HEK293 (cell line): ENCODE results near the gene MADD.
"Not testable (repeated sequence)": the region's sequence is repeated elsewhere in the genome, so short reads cannot be mapped to it uniquely, and the experiment has no call there.

Experiments
- CTCF ChIA-PET: fragments of 350-600 bp; formaldehyde crosslinking; extraction: SDS; loops from one replicate; lab custom pipeline; 2021; ENCODE audit warnings: antibody characterized with exemption; lab: Yijun Ruan, JAX
- POLR2A ChIA-PET: fragments of 300-600 bp; formaldehyde crosslinking; extraction: SDS; loops from one replicate; lab custom pipeline; 2020; ENCODE audit warnings: antibody characterized with exemption, inconsistent platforms; lab: Yijun Ruan, JAX
- H3K27ac ChIP-seq: fragments of 200-500 bp; sonication (Bioruptor generic); 2 replicates; pipeline ENCODE4 v1.5.1; 2014; ENCODE audit warnings: low read depth, low read length, control low read depth, inconsistent platforms; ENCODE audit errors: extremely low read depth
- H3K36me3 ChIP-seq, 2 experiments: fragments of 200-500 bp in 1 of 2; sonication (Bioruptor generic) in 1 of 2; 1 replicate in 1 of 2; 2 replicates in 1 of 2; pipeline ENCODE4 v1.5.1; 2014 to 2017; ENCODE audit warnings: inconsistent platforms in 2 of 2, low read length in 2 of 2; ENCODE audit not compliant: control insufficient read depth in 2 of 2, insufficient read depth in 1 of 2
- H3K4me1 ChIP-seq: fragments of 200-500 bp; sonication (Bioruptor generic); 2 replicates; pipeline ENCODE4 v1.5.1; 2014; ENCODE audit warnings: mild to moderate bottlenecking, low read length, inconsistent platforms; ENCODE audit not compliant: control insufficient read depth, insufficient read depth
- H3K4me3 ChIP-seq: 2 replicates; pipeline ENCODE4 v1.5.1; 2011; ENCODE audit warnings: low read depth, mild to moderate bottlenecking, control low read depth, low read length, moderate library complexity
- H3K9me3 ChIP-seq: fragments of 200-500 bp; sonication (Bioruptor generic); 2 replicates; pipeline ENCODE4 v1.5.1; 2014; ENCODE audit warnings: low read depth, low read length, inconsistent platforms; ENCODE audit not compliant: control insufficient read depth, insufficient read depth
- EGR2 ChIP-seq: fragments of 450-650 bp; formaldehyde crosslinking; IDR thresholded peaks from 2 replicates; pipeline ENCODE4 v1.5.1; 2016; ENCODE audit warnings: low read depth, missing biosample characterization, missing genetic modification characterization
- GLI4 ChIP-seq: fragments of 450-650 bp; formaldehyde crosslinking; IDR thresholded peaks from 2 replicates; pipeline ENCODE4 v1.5.1; 2016; ENCODE audit warnings: missing biosample characterization, missing genetic modification characterization
- KLF7 ChIP-seq: fragments of 450-650 bp; formaldehyde crosslinking; IDR thresholded peaks from 2 replicates; pipeline ENCODE4 v1.5.1; 2016; ENCODE audit warnings: missing biosample characterization, missing genetic modification characterization, borderline replicate concordance
- WT1 ChIP-seq: fragments of 450-650 bp; formaldehyde crosslinking; IDR thresholded peaks from 2 replicates; pipeline ENCODE4 v1.5.1; 2016; ENCODE audit warnings: missing biosample characterization, missing genetic modification characterization
- ZBTB7A ChIP-seq: fragments of 450-650 bp; formaldehyde crosslinking; IDR thresholded peaks from 2 replicates; pipeline ENCODE4 v1.5.1; 2016; ENCODE audit warnings: low read depth, missing biosample characterization, missing genetic modification characterization
- ZFHX2 ChIP-seq: fragments of 450-650 bp; formaldehyde crosslinking; conservative IDR thresholded peaks from 2 replicates; pipeline ENCODE4 v1.5.1; 2016; ENCODE audit warnings: missing biosample characterization, missing genetic modification characterization
- ZNF19 ChIP-seq: fragments of 450-650 bp; formaldehyde crosslinking; IDR thresholded peaks from 2 replicates; pipeline ENCODE4; 2016; ENCODE audit warnings: missing biosample characterization, missing genetic modification characterization, low read depth
- ZNF202 ChIP-seq: fragments of 450-650 bp; formaldehyde crosslinking; IDR thresholded peaks from 2 replicates; pipeline ENCODE4 v1.5.1; 2016; ENCODE audit warnings: missing biosample characterization, missing genetic modification characterization, borderline replicate concordance
- ZNF266 ChIP-seq: fragments of 450-650 bp; formaldehyde crosslinking; IDR thresholded peaks from 2 replicates; pipeline ENCODE4 v1.5.1; 2016; ENCODE audit warnings: missing biosample characterization, missing genetic modification characterization, low read depth
- ZNF366 ChIP-seq: fragments of 450-650 bp; formaldehyde crosslinking; conservative IDR thresholded peaks from 2 replicates; pipeline ENCODE4 v1.5.1; 2016; ENCODE audit warnings: missing biosample characterization, missing genetic modification characterization
- ZNF433 ChIP-seq: fragments of 450-650 bp; formaldehyde crosslinking; IDR thresholded peaks from 2 replicates; pipeline ENCODE4 v1.5.1; 2016; ENCODE audit warnings: missing biosample characterization, missing genetic modification characterization, low read depth
- ZNF473 ChIP-seq: fragments of 450-650 bp; formaldehyde crosslinking; IDR thresholded peaks from 2 replicates; pipeline ENCODE4 v1.5.1; 2017; ENCODE audit warnings: missing biosample characterization, missing genetic modification characterization
- ZNF529 ChIP-seq: fragments of 450-650 bp; formaldehyde crosslinking; IDR thresholded peaks from 2 replicates; pipeline ENCODE4 v1.5.1; 2017; ENCODE audit warnings: missing genetic modification characterization, missing biosample characterization; ENCODE audit not compliant: insufficient replicate concordance
- ZNF549 ChIP-seq: fragments of 450-650 bp; IDR thresholded peaks from 2 replicates; pipeline ENCODE4 v1.5.1; 2018; ENCODE audit warnings: missing biosample characterization, missing genetic modification characterization, mild to moderate bottlenecking, inconsistent platforms, moderate library complexity
- ZNF580 ChIP-seq: fragments of 450-650 bp; formaldehyde crosslinking; IDR thresholded peaks from 2 replicates; pipeline ENCODE4 v1.5.1; 2016; ENCODE audit warnings: missing biosample characterization, missing genetic modification characterization
- ZNF768 ChIP-seq: fragments of 450-650 bp; formaldehyde crosslinking; IDR thresholded peaks from 2 replicates; pipeline ENCODE4 v1.5.1; 2018; ENCODE audit warnings: missing biosample characterization, mild to moderate bottlenecking, missing genetic modification characterization
- TF ChIP-seq, protein P1 (sequence below): fragments of 450-650 bp; formaldehyde crosslinking; IDR thresholded peaks from 2 replicates; pipeline ENCODE4 v1.5.1; 2016; ENCODE audit warnings: missing biosample characterization, missing genetic modification characterization
- TF ChIP-seq, protein P2 (sequence below): sonication (generic); formaldehyde crosslinking; IDR thresholded peaks from 2 replicates; pipeline ENCODE4 v1.8.1; 2022; ENCODE audit warnings: mild to moderate bottlenecking, moderate library complexity, missing genetic modification reagents
- TF ChIP-seq, protein P3 (sequence below): fragments of 450-650 bp; formaldehyde crosslinking; IDR thresholded peaks from 2 replicates; pipeline ENCODE4 v1.5.1; 2016; ENCODE audit warnings: missing biosample characterization, missing genetic modification characterization

MADD gene

DNA sequence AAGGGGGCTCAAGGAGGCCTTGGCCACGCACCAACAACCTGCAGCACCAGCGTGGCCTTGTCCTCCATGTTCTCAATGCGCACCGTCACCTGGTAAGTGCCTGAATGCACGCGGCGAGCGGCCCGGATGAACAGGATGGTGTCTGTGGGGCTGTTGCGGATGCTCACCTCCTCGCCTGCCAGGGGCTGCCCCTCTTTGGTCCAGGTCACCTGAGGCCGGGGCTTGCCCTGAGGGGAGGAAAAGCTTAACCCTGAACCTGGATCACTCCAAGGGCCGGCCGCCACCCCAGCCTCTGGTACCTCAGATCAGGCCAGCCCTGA is 63.6 kb downstream of the MADD start (continued):
- no peak for TF ChIP-seq ZNF549 (tag by site-specific recombination)

DNA sequence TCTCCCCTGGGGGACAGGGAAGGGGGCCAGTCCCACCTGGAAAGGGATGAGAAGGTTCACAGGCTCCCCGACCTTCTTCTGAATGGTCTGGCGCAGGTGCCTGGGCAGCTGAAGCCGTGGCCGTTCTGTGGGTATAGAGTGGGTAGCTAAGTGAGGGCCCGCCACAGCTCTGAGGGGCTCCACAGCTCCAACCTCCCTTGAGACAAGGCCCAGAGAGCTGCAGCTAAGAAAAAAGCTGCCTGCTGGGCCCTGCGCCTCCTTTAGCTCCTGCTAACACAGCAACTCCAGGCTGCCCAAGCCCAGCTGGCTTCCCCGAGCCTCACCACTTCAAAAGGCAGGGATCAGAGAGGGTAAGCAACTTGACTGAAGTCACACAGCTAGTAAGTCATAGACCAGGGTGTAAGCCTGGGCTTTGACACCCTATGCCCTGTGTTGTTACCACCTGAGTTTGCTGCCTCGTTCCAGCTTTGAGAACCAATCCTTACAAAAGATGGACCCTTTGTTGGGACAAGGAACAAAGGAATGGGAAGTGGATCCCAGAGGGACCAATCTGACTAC is 64.0 kb downstream of the MADD start:
- ChIA-PET POLR2A (interaction anchor here (0.5 to 0.6 kb wide), 2 partner anchors 198 to 668 kb away, joined by 3 read pairs; no protein-coding TSS in a partner anchor), CTCF (no interaction called here)
- peak; percentile 92 for TF ChIP-seq ZNF768
- no peak for TF ChIP-seq ZNF473 (tag by site-specific recombination)
- TF ChIP-seq ZNF366 (tag by site-specific recombination), result no peak
- Histone ChIP-seq H3K36me3 (peaks cover 0 to 4% of the 10 kb centered on the region in 2 experiments; a peak in 1 of 3 replicates), H3K9me3 (no peaks in the 10 kb centered on the region), H3K4me3 (no peak overlapping the region), H3K27ac (no peak overlapping the region), H3K4me1 (no peaks in the 10 kb centered on the region)

DNA sequence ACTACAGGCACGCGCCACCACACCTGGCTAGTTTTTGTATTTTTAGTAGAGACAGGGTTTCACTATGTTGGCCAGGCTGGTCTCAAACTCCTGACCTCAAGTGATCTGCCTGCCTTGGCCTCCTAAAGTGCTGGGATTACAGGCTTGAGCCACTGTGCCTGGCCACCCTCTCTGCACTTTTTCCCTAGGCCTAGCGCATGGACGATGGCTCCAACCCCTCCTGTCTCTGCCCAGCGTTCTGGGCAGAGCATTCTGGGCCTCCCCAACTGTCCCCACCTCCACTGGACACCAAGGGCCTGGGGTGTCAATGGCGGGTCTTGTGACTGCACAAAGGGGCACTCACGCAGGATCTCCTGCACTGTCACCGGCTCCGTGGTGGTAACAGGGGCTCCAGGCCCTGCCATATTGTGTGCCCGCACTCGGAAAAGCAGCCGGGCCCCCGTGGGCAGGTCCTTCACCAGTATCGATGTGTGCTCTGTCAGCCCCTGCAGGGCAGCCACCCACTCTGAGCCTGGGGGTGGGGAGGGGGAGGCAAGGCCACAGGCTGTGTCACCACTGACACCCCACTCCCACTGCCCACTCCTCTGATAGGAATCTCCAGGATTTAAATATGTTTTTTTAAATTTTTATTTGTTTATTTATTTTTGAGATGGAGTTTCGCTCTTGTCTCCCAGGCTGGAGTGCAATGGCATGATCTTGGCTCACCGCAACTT is 64.9 kb downstream of the MADD start:
- H3K27ac ChIP-seq, H3K36me3 ChIP-seq, H3K4me3 ChIP-seq, H3K9me3 ChIP-seq, H3K4me1 ChIP-seq, POLR2A ChIA-PET, CTCF ChIA-PET: not testable (repeated sequence)
- TF ChIP-seq EGR2 (tag by site-specific recombination), result peak; percentile 72; the same call in 1 of the 2 replicates
- peak; percentile 63 for TF ChIP-seq ZFHX2 (tag by site-specific recombination)

- H3K4me1 ChIP-seq, result no peaks in the 10 kb centered on the region
- TF ChIP-seq, protein P1, sequence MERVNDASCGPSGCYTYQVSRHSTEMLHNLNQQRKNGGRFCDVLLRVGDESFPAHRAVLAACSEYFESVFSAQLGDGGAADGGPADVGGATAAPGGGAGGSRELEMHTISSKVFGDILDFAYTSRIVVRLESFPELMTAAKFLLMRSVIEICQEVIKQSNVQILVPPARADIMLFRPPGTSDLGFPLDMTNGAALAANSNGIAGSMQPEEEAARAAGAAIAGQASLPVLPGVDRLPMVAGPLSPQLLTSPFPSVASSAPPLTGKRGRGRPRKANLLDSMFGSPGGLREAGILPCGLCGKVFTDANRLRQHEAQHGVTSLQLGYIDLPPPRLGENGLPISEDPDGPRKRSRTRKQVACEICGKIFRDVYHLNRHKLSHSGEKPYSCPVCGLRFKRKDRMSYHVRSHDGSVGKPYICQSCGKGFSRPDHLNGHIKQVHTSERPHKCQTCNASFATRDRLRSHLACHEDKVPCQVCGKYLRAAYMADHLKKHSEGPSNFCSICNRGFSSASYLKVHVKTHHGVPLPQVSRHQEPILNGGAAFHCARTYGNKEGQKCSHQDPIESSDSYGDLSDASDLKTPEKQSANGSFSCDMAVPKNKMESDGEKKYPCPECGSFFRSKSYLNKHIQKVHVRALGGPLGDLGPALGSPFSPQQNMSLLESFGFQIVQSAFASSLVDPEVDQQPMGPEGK, result no peak
- TF ChIP-seq, all 188 proteins: peak for 0
- ChIA-PET POLR2A (no interaction called here), CTCF (no interaction called here)
- Histone ChIP-seq H3K4me3 (no peak overlapping the region), H3K27ac (no peak overlapping the region), H3K9me3 (no peaks in the 10 kb centered on the region), H3K36me3 (peaks cover 0 to under 1% of the 10 kb centered on the region in 2 experiments; a peak in 1 of 3 replicates)
Observed at GRCh38 chr11:47335733-47336132, 65.8 kb downstream of the MADD start.

GRCh38 chr11:47336595-47336994 is 66.7 kb downstream of the MADD start:
- TF ChIP-seq ZNF529 (tag by site-specific recombination) (no peak), KLF7 (no peak), ZNF433 (tag by site-specific recombination) (no peak), ZNF266 (tag by site-specific recombination) (no peak), ZNF473 (tag by site-specific recombination) (no peak), ZNF580 (tag by site-specific recombination) (no peak), ZNF19 (tag by site-specific recombination) (no peak), GLI4 (no peak), ZBTB7A (tag by site-specific recombination) (no peak), ZNF202 (tag by site-specific recombination) (no peak), WT1 (tag by site-specific recombination) (no peak)
- TF ChIP-seq, protein P2, sequence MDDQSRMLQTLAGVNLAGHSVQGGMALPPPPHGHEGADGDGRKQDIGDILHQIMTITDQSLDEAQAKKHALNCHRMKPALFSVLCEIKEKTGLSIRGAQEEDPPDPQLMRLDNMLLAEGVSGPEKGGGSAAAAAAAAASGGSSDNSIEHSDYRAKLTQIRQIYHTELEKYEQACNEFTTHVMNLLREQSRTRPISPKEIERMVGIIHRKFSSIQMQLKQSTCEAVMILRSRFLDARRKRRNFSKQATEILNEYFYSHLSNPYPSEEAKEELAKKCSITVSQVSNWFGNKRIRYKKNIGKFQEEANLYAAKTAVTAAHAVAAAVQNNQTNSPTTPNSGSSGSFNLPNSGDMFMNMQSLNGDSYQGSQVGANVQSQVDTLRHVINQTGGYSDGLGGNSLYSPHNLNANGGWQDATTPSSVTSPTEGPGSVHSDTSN, result no peak
- TF ChIP-seq, protein P3, sequence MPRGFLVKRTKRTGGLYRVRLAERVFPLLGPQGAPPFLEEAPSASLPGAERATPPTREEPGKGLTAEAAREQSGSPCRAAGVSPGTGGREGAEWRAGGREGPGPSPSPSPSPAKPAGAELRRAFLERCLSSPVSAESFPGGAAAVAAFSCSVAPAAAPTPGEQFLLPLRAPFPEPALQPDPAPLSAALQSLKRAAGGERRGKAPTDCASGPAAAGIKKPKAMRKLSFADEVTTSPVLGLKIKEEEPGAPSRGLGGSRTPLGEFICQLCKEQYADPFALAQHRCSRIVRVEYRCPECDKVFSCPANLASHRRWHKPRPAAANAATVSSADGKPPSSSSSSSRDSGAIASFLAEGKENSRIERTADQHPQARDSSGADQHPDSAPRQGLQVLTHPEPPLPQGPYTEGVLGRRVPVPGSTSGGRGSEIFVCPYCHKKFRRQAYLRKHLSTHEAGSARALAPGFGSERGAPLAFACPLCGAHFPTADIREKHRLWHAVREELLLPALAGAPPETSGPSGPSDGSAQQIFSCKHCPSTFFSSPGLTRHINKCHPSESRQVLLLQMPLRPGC (tag by site-specific recombination), result no peak
- TF ChIP-seq, all 188 proteins: peak for 0
- Histone ChIP-seq H3K9me3 (no peaks in the 10 kb centered on the region), H3K4me3 (no peak overlapping the region), H3K27ac (no peak overlapping the region), H3K4me1 (no peaks in the 10 kb centered on the region), H3K36me3 (no peaks in the 10 kb centered on the region)
- ChIA-PET CTCF (interaction anchor here (0.7 kb wide), 1 partner anchor 190 kb away, joined by 3 read pairs; no protein-coding TSS in a partner anchor), POLR2A (no interaction called here)
